Small intestine (tissue), 16 donors: ENCODE measurements around the gene PCSK6. TPM values are rescaled to one million over a fixed set of nuclear protein-coding genes. Genes with fewer than 3 reads are reported as not detected.

Source experiments
- DNase-seq, 2 donors: peaks; one replicate each; pipeline versions ENCODE4 v3.0.0 to v3.0.0-alpha.2; 2013
- FAIRE-seq: peaks from 2 replicates; lab custom pipeline; 2012; peaks lifted over from hg19 to GRCh38; lab: Jason Lieb, UNC
- H3K27ac ChIP-seq, 3 donors: one replicate each; pipeline ENCODE4 v1.5.1; 2013; ENCODE audit warnings: low read length in 2 of 3, mild to moderate bottlenecking in 2 of 3, control low read depth in 1 of 3, inconsistent platforms in 1 of 3, low read depth in 1 of 3, moderate library complexity in 1 of 3
- H3K27me3 ChIP-seq, 3 donors: one replicate each; pipeline ENCODE4 v1.6.1; 2013; ENCODE audit warnings: low read length in 3 of 3, inconsistent platforms in 1 of 3; ENCODE audit not compliant: control insufficient read depth in 3 of 3, insufficient read depth in 3 of 3
- H3K36me3 ChIP-seq, 3 donors: one replicate each; pipeline ENCODE4 v1.6.1; 2013; ENCODE audit warnings: low read length in 3 of 3, inconsistent platforms in 1 of 3, low read depth in 1 of 3, mild to moderate bottlenecking in 1 of 3, moderate library complexity in 1 of 3; ENCODE audit not compliant: control insufficient read depth in 3 of 3, insufficient read depth in 2 of 3
- H3K4me1 ChIP-seq, 3 donors: one replicate each; pipeline ENCODE4 v1.6.1; 2013; ENCODE audit warnings: low read length in 2 of 3, inconsistent platforms in 1 of 3, low read depth in 1 of 3, mild to moderate bottlenecking in 1 of 3, moderate library complexity in 1 of 3; ENCODE audit not compliant: control insufficient read depth in 3 of 3, insufficient read depth in 2 of 3
- H3K4me3 ChIP-seq, 3 donors: one replicate each; pipeline ENCODE4 v1.5.1; 2013; ENCODE audit warnings: low read length in 3 of 3, control low read depth in 1 of 3, inconsistent platforms in 1 of 3, low read depth in 1 of 3, mild to moderate bottlenecking in 1 of 3, moderate library complexity in 1 of 3
- H3K9me3 ChIP-seq, 2 donors: one replicate each; pipeline ENCODE4 v1.6.1; 2013; ENCODE audit warnings: low read depth in 1 of 2, low read length in 1 of 2; ENCODE audit not compliant: control insufficient read depth in 2 of 2, insufficient read depth in 1 of 2
- WGBS, 3 donors: extraction: QIAGEN DNeasy Blood & Tissue Kit; methylation state at CpG; one replicate each; pipeline ENCODE4 v1.1.7; 2013; 5-methylcytosine and 5-hydroxymethylcytosine counted together
- long read RNA-seq, 10 donors: transcript quantifications; one replicate each; lab custom pipeline, GENCODE V29; 2026
- polyA plus RNA-seq, 4 donors: library from polyadenylated mRNA; stranded (reverse) in 3 of 4; unstranded in 1 of 4; fragments of 200-250 nt in 3 of 4; fragments of 120-200 nt in 1 of 4; gene quantifications; one replicate each; pipeline versions ENCODE4 v1.2.1 to v1.2.3, GENCODE V29; 2013
- donor health status: healthy with polysubstance abuse.
- donor health status: control.
- donor health status: control.
- donor health status: Bipolar disorder and iron deficiency.
- donor health status: healthy.

PCSK6 gene
- 10 to 100 TPM in 1 of 4 donors, 1 to 10 TPM in 2, under 1 TPM in 1; 0.67 to 26.2 (median 6.5) TPM for polyA plus RNA-seq
- long read RNA-seq, donor 1 = 0 reads
- long read RNA-seq, donor 2 = 0 reads
- long read RNA-seq, donor 3, full-length matches to known transcripts = 3 of 3 reads
- long read RNA-seq, donor 3, partial matches to known transcripts = 0 of 3 reads
- long read RNA-seq, donor 3, other reads (novel, unspliced or antisense) = 0 of 3 reads
- long read RNA-seq, donor 4 = 0 reads
- long read RNA-seq, donor 5 = 0 reads
- long read RNA-seq, donor 6, full-length matches to known transcripts = 4 of 4 reads
- long read RNA-seq, donor 6, partial matches to known transcripts = 0 of 4 reads
- long read RNA-seq, donor 6, other reads (novel, unspliced or antisense) = 0 of 4 reads
- long read RNA-seq, donor 7, full-length matches to known transcripts = 2 of 2 reads
- long read RNA-seq, donor 7, partial matches to known transcripts = 0 of 2 reads
- long read RNA-seq, donor 7, other reads (novel, unspliced or antisense) = 0 of 2 reads
- long read RNA-seq, donor 8 = 0 reads
- long read RNA-seq, donor 9, partial matches to known transcripts = 0 of 1 reads
- long read RNA-seq, donor 9, other reads (novel, unspliced or antisense) = 0 of 1 reads
- long read RNA-seq, donor 10, full-length matches to known transcripts = 4 of 4 reads
- long read RNA-seq, donor 10, partial matches to known transcripts = 0 of 4 reads
- long read RNA-seq, donor 10, other reads (novel, unspliced or antisense) = 0 of 4 reads

DNA sequence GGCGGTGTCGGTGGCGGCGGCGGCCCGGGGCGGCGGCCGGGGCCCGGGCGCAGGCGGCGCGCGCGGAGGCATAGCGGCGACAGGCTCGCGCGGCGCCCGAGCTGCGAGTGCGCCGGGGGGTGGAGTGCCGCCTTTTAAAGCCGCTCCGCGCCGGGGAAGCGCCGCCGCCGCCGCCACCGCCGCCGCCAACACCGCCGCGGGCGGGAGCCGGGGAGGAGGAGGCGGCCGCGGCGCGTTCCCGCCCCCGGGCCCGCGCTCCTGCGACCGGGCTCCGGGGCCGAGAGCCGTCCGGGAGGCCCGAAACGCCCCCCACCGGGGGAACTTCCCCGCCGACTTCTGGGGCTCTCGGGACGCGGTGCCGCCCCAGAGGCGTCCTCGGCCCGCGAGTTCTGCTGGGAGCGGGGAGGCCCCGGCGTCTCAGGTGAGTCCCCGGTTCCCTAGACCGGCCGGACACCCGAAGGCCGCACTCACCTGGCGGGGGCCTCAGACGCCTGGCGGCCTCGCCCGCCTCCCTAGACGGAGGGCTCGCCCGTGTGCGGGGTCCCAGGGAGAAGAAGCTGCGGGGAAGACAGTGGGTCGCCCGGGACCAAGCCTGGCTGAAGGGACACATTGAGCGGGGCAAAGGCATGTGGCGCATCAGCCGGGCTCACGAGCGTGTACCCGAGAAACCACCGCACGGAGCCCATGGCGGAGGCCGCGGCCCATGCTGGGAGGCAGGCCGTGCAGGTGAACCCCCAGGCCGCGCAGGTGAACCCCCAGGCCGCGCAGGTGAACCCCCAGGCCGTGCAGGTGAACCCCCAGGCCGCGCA lies at the start of gene PCSK6:
PCSK6 (minus strand) TSS at position 109 of the 809 bp plus-strand sequence; CDS start at position 72, 37 bp downstream.
- no peak within 1 kb of the TSS for H3K27ac ChIP-seq
- peak within 1 kb of the TSS; percentile 38 to 63 (median 41) for H3K4me3 ChIP-seq
- peaks cover 0 to 13% (median 0%) of the 10 kb centered on the region in 3 donors for H3K27me3 ChIP-seq
- 22 to 35% (median 33%) methylated on average over 45 to 111 of the region's 111 CpGs for WGBS, 3 donors
- H3K4me1 ChIP-seq = no peaks in the 10 kb centered on the region
- no peak for FAIRE-seq
- H3K9me3 ChIP-seq = no peaks in the 10 kb centered on the region
- peaks cover 0 to 6% (median 0%) of the 10 kb centered on the region in 3 donors for H3K36me3 ChIP-seq
- peak; percentile 30 to 73 for DNase-seq

- no peak for FAIRE-seq
- no peak for DNase-seq
- Histone ChIP-seq H3K9me3 (no peaks in the 10 kb centered on the region), H3K27ac (no peak overlapping the region), H3K36me3 (no peaks in the 10 kb centered on the region), H3K27me3 (peaks cover 0 to 2% (median 0%) of the 10 kb centered on the region in 3 donors), H3K4me3 (no peak overlapping the region), H3K4me1 (peaks cover 0 to 6% (median 0%) of the 10 kb centered on the region in 3 donors)
- WGBS, 3 donors = 74 to 88% (median 78%) methylated on average over 5 of the region's 5 CpGs
Observed at GRCh38 chr15:101538996-101539395, 49.5 kb upstream of the PCSK6 start.

DNA sequence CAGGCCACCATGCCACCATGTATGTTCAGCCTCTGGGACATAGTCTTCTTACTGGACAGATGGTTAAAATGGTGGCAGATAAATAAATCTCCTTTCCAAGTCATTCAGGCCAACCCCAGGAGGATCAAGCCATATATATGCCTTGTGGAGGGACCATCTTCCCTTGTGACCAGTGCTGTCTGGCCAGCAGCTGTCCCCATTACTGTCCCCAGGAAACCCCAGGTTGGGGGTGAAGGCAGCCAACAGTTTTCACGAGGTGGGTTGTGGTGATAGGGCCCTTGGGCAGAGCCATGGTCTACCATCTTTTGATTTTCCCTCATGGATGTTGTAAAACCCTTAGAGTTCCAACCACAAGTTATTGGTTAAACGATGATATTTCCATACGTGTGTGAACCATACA lies 48.7 kb upstream of the PCSK6 start:
- Histone ChIP-seq H3K36me3 (no peaks in the 10 kb centered on the region), H3K27me3 (no peaks in the 10 kb centered on the region), H3K9me3 (no peaks in the 10 kb centered on the region), H3K27ac (peak overlapping the region in 1 of 3 donors; percentile 13), H3K4me1 (peaks cover 0 to 6% (median 0%) of the 10 kb centered on the region in 3 donors), H3K4me3 (no peak overlapping the region)
- FAIRE-seq (no peak), DNase-seq (no peak)
- 26 to 71% (median 44%) methylated on average over 3 of the region's 3 CpGs for WGBS, 3 donors

GRCh38 chr15:101537483-101538080 lies 48.1 kb upstream of the PCSK6 start:
- WGBS, 3 donors = 18 to 61% (median 46%) methylated on average over 2 of the region's 2 CpGs
- Histone ChIP-seq H3K36me3 (no peaks in the 10 kb centered on the region), H3K9me3 (no peaks in the 10 kb centered on the region), H3K27ac (peak overlapping the region in 1 of 3 donors; percentile 28), H3K4me3 (no peak overlapping the region), H3K27me3 (no peaks in the 10 kb centered on the region), H3K4me1 (peaks cover 0 to 6% (median 0%) of the 10 kb centered on the region in 3 donors)
- FAIRE-seq = no peak
- no peak for DNase-seq

DNA sequence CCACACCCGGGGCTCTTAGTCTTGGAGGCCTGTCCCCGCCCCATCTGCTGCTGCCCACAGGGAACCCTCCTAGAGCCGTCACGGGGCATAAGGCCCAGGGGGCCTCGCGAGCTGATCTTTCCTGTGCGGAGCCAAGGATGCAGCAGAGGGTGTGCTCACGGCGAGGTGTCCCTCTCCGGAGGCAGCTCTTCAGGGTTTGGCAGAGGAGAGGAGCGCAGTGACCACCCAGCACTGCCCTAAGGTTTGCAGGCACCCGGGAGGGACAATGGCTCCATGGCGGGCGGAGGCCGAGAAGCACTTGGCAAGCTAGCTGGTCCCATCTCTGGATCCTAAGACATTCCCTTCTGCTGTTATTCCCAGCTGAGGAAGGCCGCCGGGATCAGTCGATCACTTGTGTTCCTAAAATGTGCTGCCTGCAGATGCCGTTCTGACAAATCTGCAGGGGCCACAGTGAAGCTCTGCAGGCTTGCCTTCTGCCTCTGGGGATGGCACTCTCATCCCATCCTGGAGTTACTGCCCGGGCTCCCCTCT lies 47.4 kb upstream of the PCSK6 start:
- 79 to 84% (median 79%) methylated on average over 20 of the region's 20 CpGs for WGBS, 3 donors
- Histone ChIP-seq H3K4me1 (peaks cover 0 to 6% (median 0%) of the 10 kb centered on the region in 3 donors), H3K9me3 (no peaks in the 10 kb centered on the region), H3K27me3 (no peaks in the 10 kb centered on the region), H3K4me3 (no peak overlapping the region), H3K27ac (peak overlapping the region in 1 of 3 donors; percentile 28), H3K36me3 (no peaks in the 10 kb centered on the region)
- no peak for FAIRE-seq
- DNase-seq = no peak

GRCh38 chr15:101536166-101536874 lies 46.8 kb upstream of the PCSK6 start:
- WGBS, 3 donors = 86 to 93% (median 90%) methylated on average over 21 to 24 of the region's 24 CpGs
- Histone ChIP-seq H3K27me3 (no peaks in the 10 kb centered on the region), H3K9me3 (no peaks in the 10 kb centered on the region), H3K4me3 (no peak overlapping the region), H3K4me1 (peaks cover 0 to 6% (median 0%) of the 10 kb centered on the region in 3 donors), H3K27ac (no peak overlapping the region), H3K36me3 (no peaks in the 10 kb centered on the region)
- no peak for FAIRE-seq
- DNase-seq = no peak

DNA sequence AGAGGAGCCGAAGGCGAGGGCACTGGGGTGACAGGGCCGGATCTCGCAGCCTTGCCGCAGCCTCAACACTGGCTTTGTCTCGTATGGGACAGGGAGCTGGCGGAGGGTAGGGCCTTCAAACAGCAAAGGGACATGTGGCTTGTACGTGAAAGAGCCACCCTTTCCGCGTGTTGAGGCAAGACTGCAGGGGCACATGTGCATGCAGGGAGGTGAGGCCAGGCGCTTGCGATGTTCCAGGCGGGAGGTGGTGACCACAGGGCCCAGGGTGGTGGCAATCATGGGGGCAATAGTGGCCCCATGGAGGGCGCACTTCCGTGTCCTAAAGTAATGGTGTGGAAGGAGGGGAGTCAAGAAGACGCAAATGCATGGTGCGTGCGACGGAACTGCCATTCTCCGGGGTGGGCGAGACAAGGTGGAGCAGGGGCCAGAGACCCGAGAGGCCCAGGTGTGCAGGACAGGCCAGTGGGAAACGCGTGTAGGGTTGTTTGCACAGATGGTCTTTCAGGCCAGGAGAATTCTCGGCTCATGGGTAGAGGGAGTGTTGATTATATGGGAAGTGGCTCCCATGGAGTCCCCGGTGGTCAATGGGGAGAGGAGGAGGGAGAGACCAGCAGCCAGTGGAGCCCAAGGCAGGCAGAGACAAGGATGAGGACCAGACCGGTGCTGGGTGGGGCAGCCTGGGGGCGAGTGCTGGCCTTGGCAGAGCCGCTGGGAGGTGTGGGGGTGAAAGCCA lies 45.8 kb upstream of the PCSK6 start:
- Histone ChIP-seq H3K27ac (no peak overlapping the region), H3K27me3 (no peaks in the 10 kb centered on the region), H3K9me3 (no peaks in the 10 kb centered on the region), H3K4me3 (no peak overlapping the region), H3K36me3 (no peaks in the 10 kb centered on the region), H3K4me1 (peaks cover 0 to 6% (median 0%) of the 10 kb centered on the region in 3 donors)
- no peak for DNase-seq
- no peak for FAIRE-seq
- 89 to 94% (median 93%) methylated on average over 29 of the region's 29 CpGs for WGBS, 3 donors
